GM15510 (cell line): ENCODE results near the gene MAP3K7CL.

Experiments
- POLR2A ChIP-seq: IDR thresholded peaks from 3 replicates; pipeline ENCODE4 v1.6.1; 2011; ENCODE audit warnings: borderline replicate concordance; ENCODE audit not compliant: insufficient read length; ENCODE audit errors: extremely low read depth

The MAP3K7CL gene

DNA sequence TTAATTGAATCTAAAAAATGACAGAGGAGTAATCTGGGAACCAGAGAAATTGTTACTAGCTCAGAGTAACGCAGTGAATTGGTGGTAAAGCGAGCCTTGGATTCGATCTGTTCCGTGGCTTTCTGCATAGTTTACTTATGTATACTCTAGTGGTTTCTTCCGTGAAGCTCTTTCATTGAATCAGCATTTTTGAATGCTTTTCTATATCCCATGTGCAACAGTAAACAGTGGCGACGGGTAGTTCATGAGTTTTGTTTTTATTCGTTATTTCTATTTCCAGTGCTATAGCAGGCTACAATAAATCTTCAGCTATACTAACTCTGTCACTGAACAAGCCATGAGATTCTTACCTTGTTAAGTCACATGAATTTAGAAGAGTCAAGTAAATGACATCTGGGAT, 14.5 kb upstream of the MAP3K7CL start:
- no peak for TF ChIP-seq POLR2A

DNA sequence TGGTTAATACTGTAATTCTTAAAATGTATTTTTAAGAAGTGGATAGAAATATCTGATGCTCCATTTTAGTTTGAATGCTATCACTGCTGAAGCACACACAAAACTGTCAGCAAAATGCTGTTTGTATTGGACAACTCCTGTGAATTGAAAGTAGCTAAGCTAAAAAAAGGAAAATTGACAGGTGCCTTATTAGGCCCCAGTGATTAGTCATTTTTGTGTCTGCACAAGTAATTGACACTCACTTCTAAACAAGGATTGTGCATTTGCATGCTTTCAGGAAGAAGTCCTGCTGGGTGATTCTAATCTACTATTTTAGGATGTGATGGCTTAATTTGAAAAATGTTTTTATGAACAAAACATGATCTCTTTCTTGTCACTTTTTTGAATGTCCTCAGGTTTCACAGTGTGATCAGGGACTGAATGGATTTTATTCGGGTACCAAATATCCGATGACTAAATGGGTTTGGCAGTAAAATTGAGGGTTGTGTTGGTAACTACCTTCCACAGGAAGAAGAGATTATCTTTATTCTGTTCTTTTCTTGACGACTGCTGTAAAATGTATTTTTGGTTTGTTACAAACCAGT, 13.0 kb upstream of the MAP3K7CL start:
- TF ChIP-seq POLR2A: no peak

DNA sequence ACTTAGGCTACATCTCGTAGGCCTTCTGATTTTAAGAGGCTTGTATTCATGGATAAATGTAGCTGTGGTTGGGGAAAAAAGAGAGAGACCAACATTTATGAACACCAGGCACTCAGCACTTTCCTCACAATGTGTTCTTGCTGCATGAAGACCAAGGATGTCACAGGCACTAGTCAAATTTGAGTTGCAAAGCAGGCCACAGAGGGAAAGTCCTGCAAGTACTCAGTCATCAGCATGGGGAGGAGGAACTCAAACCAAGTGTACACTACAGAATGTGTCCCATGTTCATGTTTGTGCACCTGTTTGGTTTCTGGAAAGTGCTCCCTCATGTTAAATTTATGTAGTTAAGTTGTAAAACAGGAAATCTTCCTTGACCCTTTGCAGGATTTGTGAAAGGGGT, 8.7 kb upstream of the MAP3K7CL start:
- TF ChIP-seq POLR2A: no peak

DNA sequence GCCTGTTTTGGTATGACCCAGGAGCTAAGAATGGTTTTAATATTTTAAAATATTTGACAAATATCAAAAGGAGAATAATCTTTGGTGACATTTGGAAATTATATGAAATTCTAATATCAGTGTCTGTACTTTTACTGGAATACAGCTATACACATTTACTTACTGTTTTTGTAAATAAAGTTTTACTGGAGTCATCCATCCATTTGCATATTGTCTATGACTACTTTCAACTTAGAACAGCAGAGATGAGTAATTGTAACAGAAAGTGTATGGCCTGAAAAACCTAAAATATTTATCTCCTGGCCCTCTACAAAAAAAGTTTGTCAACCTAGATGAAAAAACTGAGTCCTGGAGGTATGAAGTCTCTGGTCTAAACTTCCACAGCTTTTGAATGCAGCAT, 5.8 kb upstream of the MAP3K7CL start:
- no peak for TF ChIP-seq POLR2A

DNA sequence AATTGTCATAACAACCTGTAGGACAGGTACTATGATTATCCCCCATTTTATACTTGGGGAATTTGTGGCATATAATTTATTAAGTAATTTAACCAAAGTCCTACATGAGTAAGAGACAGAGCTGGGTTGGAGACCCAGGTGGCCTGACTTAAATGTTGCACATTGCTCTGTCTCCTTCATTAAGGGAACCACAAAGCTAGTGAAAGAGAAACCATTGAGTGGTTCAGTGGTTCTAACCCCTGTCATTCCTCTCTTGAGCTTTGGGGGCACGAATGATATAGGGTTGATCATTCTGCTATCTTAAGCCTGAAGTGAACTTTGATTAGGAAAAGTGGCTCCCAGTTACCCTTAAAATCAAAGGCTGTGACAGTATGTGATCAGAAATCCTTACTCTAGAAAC, 5.3 kb upstream of the MAP3K7CL start:
- no peak for TF ChIP-seq POLR2A

DNA sequence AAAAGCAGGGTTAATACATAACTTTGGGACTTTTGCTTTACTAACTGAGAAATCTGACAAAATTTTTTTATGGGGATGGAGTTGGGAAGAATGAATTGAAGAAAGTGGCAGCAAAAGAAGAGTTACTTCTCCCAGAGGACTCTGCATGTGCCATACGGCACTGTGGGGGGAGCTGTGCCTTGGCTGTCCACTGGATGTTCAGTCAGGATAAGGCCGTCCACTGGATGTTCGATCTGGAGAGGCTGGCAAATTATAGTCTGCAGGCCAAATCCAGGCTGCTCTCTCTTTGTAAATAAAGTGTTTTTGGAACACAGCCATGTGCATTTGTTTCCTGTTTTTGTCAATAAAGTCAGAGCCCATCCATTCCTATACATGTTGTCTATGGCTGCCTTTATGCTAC, 4.5 kb upstream of the MAP3K7CL start:
- TF ChIP-seq POLR2A: no peak

DNA sequence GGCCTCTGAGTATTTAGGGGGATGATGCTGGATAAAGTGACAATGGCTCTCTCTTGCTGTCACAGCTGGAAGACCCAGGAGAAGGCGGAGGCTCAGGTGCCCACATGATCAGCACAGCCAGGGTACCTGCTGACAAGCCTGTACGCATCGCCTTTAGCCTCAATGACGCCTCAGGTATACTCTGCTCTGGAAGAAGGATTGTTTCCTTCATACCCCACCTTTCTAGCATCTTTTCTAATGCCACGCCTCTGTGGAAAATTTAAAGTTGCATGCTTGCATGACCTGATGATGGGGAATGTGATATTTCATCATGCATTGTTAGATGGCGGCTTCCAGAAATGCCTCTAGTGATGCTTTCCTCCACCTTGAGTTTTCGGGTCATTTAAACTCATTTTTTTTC, 2.8 kb downstream of the MAP3K7CL start:
- TF ChIP-seq POLR2A: no peak

DNA sequence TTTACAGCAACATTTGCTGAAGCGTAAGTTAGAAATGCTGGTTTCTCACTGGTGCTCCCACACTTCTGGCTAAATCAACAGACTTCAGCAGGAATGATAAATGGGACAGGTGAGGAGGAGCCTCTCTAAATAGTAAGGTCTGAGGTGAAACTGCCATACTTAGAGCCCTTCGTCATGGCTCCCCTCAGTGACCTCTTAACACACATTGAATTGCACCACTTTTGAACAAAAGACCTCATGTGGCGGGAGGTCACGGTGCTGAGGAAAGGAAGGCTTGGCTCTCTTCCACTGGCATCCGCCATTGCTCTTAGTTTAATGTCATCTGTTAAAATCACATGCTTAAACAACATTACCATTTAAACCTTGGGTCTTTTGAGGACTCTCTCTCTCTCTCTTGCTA, 3.4 kb downstream of the MAP3K7CL start:
- no peak for TF ChIP-seq POLR2A

DNA sequence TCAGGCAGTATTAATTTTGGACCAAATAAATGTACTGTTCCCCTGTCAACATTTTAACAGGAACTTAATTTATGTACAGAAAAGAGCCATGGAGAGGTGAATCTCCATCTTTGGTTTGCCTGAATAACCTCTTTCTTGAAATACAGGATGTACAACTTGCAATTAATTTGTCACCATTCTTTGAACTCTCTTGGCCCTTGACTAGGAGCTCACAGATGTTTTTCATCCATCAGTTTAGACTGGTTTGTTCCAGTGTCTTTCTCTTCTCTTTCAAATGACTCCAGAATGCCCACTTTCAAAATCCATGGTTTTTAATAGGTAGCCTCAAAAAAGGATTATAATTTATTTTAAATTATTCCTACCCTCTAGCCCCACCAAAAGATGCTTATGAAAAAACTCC, 5.0 kb downstream of the MAP3K7CL start:
- TF ChIP-seq POLR2A: no peak

DNA sequence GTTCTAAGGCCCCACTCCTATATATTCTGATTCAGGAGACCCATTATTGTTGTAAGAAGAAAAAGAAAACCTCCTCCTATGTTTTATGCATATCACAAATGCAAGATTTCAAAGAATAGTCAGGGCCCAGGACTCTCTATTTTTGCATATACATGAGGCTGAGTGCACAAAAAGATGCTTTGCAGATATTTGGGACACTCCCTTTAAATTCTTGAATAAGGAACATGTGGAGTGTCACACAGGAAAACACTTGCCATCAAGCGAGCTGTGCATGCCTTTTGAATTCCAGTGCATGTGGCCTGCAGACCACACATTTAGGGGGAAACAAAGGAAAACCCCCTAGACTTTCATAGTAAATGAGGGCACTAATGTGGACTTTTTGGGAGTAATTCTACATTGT, 5.6 kb downstream of the MAP3K7CL start:
- TF ChIP-seq POLR2A: no peak

DNA sequence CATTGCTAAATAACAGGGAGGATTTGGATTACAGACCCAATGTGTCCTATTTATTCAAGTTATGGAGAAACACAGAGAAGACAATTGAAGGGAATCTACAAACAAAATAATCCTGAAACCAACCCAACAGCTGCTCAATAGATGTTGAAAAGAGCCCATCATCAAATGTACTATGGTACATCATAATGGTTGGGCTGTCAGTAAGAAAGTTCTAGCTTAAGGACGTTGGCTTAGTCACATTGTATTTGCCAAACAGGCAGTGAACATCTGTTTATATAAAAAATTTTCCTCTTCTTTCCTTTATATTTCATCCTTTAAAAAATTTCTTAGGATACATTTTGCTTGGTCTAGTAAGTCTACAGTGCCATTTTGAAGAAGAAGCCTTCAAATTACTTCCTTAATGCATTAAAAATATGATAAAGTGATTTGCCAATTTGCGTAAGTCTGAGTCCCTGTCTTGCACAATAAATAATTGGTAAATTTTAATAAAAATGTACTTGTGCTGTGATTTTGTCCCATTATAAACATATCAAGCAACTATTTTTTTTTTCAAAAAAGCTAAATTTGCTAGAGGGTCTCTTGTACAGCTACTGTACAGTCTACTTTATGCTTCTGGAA, 14.4 kb downstream of the MAP3K7CL start:
- no peak for TF ChIP-seq POLR2A

DNA sequence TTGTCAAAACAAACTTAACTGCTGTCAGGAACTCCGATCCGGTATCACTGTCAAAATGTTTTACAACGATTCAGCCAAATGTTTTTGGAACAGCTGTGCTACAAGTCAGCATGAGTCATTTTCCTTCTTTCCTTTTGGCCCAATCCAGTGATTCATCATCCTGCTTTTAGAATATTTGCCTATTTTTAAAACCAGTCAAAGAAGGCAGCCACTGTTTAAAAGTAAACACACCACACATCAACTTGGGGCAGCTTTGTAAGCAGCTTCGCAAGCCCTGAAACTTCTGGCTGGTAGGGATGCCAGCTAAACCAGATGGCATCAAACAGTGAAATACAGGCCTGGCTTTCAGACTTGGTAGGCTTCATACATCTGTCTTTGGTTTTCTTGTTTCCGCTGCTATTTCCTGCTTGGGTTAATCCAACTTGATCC, 14.9 kb downstream of the MAP3K7CL start:
- TF ChIP-seq POLR2A: no peak

DNA sequence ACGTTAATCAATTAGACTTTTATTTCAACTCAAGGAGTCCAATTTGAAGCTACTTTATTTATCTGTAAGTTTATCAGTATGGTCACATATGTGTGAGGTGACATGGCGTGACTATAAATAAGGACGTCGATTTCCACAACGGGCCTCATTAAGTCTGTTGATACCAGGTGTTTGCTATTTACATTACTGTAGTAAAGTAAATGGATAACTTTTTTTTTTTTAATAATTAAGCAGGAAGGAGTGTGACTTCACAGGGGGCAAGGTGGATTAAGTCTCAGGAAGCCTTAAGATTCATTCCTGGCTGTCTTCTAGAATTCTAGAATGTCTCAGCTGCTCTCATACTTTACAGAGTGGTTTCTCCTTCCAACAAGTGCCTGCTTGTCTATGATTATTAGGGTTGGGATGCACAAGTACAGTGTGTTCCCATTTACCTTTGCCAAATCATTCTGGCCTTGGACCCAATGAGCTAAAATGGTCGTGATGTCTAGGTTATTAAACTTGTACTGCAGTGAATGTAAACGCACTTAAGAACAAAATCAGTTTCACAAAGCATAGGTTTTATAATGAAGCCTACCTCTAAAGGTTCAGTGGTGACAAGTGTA, 15.5 kb downstream of the MAP3K7CL start:
- no peak for TF ChIP-seq POLR2A

DNA sequence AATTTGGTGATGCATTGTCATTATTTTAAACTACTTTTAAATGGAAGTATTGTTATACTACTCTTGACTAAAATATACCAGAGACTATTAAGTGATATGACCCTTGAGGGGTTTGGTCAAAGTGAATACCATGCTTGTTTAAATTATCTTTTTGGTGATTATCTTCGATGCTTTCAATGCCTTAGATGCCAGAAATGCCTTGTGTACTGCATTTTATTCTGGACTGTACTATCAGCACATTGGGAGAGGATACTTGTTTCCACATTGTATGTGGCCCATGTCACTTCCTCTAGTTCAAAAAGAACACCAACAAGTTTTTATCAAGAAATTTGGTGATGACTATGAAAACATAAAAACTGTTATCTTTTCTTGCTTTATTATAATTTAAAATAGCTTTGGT, 16.3 kb downstream of the MAP3K7CL start:
- no peak for TF ChIP-seq POLR2A

DNA sequence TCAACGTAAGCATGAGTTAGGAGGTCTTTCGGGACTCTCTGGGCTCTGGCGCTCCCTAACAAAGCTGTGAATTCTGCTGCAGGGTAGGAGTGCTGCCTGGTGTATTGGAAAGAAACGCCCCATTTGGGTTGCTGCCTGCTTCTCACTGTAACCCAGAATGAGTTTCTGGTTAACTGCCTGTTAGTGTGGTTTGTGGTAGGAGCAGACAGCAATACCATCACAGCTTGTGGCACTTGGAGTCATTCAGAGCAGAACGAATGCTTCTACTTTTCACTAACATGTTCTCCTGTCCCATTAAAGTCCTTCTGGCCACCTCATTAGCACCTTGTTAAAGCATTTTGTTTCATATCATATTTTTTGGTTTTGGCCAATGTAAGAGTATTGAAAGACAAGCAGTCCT, 18.1 kb downstream of the MAP3K7CL start:
- no peak for TF ChIP-seq POLR2A

DNA sequence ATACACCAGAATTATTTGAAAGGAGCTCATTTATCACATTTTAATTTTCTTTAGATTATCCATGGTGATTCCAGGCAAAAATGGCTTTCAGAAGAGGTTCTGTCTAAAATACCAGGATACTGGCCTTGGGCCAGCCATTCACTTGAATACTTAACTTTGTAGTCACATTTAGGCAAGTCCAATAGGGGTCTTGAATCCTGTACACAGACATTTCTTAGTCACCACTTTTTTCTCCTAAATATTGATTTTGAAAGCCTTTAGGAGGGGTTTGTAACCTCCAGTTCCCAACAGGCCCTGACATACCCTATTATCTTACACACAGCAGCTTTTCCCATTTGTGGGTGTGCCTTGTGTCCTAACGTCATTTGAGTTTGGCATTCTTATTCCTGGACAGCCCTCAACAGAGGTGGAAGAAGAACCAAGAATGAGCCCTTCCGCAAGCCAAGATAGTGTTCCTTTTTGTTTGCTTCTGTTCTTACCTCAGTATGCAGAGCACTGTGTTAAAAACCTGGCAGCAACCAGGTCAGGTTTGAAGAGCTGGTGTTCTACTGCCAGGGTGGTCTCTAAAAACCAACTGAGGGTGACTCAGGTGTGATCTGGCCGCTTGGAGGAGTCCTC, 19.5 kb downstream of the MAP3K7CL start:
- TF ChIP-seq POLR2A: no peak
